Lung (tissue), 12 donors: ENCODE data around the gene MBP. TPM values are rescaled to one million over a fixed set of nuclear protein-coding genes. Genes with fewer than 3 reads are reported as not detected.

Experiments
- ATAC-seq: fragments of 200-7000 bp; cut with Tn5 transposase; one replicate; pipeline ENCODE4 v1.9.1; 2020; ENCODE audit warnings: moderate number of reproducible peaks; ENCODE audit not compliant: insufficient read depth, low FRiP score
- DNase-seq, 3 donors: peaks; one replicate each; pipeline ENCODE4 v3.0.0-alpha.2; 2013 to 2017
- H3K27ac ChIP-seq, 2 donors: one replicate each; pipeline ENCODE4 v1.5.1; 2013; ENCODE audit warnings: mild to moderate bottlenecking in 2 of 2, moderate library complexity in 2 of 2, control low read depth in 1 of 2, inconsistent platforms in 1 of 2, low read depth in 1 of 2, low read length in 1 of 2
- H3K27me3 ChIP-seq, 3 donors: one replicate each; pipeline ENCODE4 v1.5.1; 2013; ENCODE audit warnings: low read length in 2 of 3; ENCODE audit not compliant: control insufficient read depth in 3 of 3, insufficient read depth in 3 of 3
- H3K36me3 ChIP-seq, 4 donors: one replicate each; pipeline ENCODE4 v1.5.1; 2013; ENCODE audit warnings: low read length in 4 of 4, mild to moderate bottlenecking in 1 of 4, moderate library complexity in 1 of 4; ENCODE audit not compliant: control insufficient read depth in 4 of 4, insufficient read depth in 4 of 4
- H3K4me1 ChIP-seq, 5 donors: one replicate each; pipeline ENCODE4 v1.5.1; 2013; ENCODE audit warnings: low read length in 5 of 5, mild to moderate bottlenecking in 2 of 5, moderate library complexity in 1 of 5; ENCODE audit not compliant: control insufficient read depth in 5 of 5, insufficient read depth in 5 of 5
- H3K4me3 ChIP-seq: one replicate; pipeline ENCODE4 v1.5.1; 2013; ENCODE audit warnings: mild to moderate bottlenecking, control low read depth, moderate library complexity
- H3K9ac ChIP-seq, 2 donors: one replicate each; pipeline ENCODE4 v1.5.1; 2013; ENCODE audit warnings: low read length in 2 of 2, control low read depth in 1 of 2; ENCODE audit not compliant: insufficient read depth in 1 of 2
- H3K9me3 ChIP-seq, 4 donors: one replicate each; pipeline ENCODE4 v1.5.1; 2013; ENCODE audit warnings: low read length in 3 of 4, mild to moderate bottlenecking in 1 of 4, moderate library complexity in 1 of 4; ENCODE audit not compliant: control insufficient read depth in 4 of 4, insufficient read depth in 3 of 4
- CTCF ChIP-seq: IDR thresholded peaks from 2 replicates; pipeline ENCODE4 v1.5.1; 2012; ENCODE audit warnings: mild to moderate bottlenecking; ENCODE audit errors: control extremely low read depth, extremely low read depth
- WGBS, 2 donors: extraction: QIAGEN DNeasy Blood & Tissue Kit; methylation state at CpG; one replicate each; pipeline ENCODE4 v1.1.7; 2013; 5-methylcytosine and 5-hydroxymethylcytosine counted together
- polyA plus RNA-seq, 2 donors: library from polyadenylated mRNA; stranded (reverse); fragments of 200-250 nt; gene quantifications; one replicate each; pipeline ENCODE4 v1.2.1, GENCODE V29; 2013
- total RNA-seq, 2 donors: library from RNA; depleted of rRNA in 1 of 2; stranded (reverse); fragments of >200 nt in 1 of 2; gene quantifications; one replicate each; pipeline ENCODE4 v1.2.1, GENCODE V29; 2014 to 2021
- donor health status: control.
- donor health status: control.
- donor health status: Bipolar disorder and iron deficiency.
- donor health status: healthy.
- donor health status: DM: yes; HTN: yes; CAD: no.

MBP gene
- total and polyA plus RNA-seq, 4 donors = 15.6 to 64.1 (median 30.9) TPM

DNA sequence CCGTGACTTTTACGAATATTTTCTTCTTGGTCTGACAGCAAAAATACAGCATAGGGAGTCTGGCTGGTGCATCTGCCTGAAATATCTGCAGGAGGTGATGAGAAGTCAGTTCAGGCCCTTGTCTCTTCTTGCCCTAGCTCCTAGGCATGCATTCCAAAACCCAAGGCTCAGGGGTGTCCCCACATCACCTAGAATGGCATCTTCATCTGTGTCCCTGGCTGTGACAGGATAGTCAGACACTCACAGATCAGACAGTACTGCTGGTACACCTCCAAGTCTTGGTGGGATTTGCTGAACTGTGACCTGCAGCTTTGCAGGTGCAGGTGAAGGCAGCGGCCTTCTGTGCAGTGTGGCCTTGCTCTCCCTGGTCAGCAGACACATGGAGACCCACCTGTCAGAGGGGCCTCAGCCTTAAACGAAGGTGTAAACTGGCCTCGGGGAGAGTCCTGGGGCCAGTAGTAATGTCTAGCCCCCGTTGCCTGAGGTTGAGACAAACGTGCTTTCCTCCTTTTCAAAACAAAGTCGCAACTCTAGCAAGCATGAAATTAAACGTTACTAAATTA, 42.8 kb downstream of the MBP start:
- no peak overlapping the region for H3K9ac ChIP-seq
- no peaks in the 10 kb centered on the region for H3K9me3 ChIP-seq

DNA sequence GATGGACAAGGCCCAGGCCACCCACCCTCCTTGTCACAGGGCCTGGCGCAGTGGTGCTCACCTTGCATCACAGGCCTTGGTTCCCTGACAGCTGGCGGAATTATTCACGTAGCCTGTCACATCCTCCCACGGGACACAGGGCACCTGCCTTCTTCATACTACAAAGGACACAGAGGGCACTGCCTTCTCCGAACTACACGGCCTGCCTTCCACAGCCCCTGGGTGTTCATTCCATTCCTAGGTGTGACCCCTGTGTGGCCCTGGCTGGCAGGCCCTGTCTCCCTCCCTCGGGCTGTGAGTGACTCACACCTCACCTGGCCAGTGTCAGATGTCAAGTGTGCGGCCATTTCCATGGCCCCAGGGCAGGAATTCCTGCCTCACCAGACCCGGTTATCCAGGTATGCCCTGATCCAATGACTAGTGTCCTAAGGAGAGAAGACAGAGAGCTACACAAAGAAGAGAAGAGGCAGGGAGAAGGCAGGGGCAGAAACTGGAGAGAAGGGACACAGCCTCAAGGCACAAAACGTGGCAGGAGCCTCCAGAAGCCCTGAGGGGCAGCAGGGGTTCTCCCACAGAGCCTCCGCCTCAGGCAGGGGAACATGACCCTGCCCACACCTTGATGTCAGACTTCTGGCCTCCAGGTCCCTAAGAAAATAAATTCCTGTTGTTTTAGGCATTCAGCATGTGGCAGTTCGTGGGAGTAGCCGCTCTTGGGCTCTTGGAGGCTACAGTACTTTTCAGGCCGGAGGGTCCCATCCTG, 43.4 kb downstream of the MBP start:
- H3K27ac ChIP-seq = peak overlapping the region in 1 of 2 donors; percentile 83
- WGBS, 2 donors = 73 to 81% methylated on average over 14 of the region's 14 CpGs

More for the DNA sequence above, 42.8 kb downstream of the MBP start:
- TF ChIP-seq CTCF = no peak
- 90 to 93% methylated on average over 9 of the region's 9 CpGs for WGBS, 2 donors
- no peak for DNase-seq
- Histone ChIP-seq H3K4me1 (peaks cover 0 to 20% (median 5%) of the 10 kb centered on the region in 5 donors), H3K27ac (peak overlapping the region in 1 of 2 donors; percentile 59), H3K27me3 (peaks cover 0 to 30% (median 14%) of the 10 kb centered on the region in 3 donors), H3K4me3 (no peak overlapping the region), H3K36me3 (peaks cover 0 to 2% (median 0%) of the 10 kb centered on the region in 4 donors)
- no peak for ATAC-seq

DNA sequence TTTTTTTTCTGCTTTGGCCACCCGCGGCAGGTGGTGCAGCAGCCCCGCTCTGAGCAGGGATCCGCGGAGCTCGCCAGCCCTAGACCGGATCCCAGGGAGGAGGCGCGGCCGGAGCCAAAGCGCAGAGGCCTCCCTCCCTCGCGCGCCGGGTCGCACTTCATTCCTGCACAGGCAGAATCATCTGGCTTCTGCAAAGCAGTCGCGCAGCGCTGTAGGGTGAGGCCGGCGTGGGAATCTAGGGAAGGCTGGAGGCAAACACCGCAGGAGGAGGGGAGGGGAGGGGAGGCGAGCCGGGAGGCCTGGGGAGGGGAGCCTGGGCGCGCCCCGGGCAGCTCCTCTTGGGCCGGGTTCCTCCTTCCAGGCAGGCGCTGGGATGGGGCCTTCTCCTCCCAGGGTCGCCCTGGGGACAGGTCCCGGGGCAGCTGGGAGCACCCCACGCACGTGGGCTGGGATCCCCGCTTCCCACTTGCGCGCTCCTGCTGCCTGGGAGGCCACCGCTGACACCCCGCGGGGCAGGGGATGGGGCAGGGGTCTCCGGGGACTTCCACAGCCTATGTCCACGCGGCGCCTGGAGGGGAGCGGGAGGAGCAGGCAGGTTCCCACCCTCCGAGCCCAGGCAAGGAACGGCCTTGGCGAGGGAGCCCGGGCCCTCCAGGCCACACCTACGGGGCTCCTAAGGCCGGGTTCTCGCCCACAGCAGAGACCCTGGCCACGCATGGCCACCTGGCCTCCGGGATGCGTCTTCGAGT, 45.0 kb downstream of the MBP start:
- H3K27ac ChIP-seq = peak overlapping the region; percentile 13 to 87
- DNase-seq = peak; percentile 62 to 77 (median 72)
- H3K36me3 ChIP-seq = no peaks in the 10 kb centered on the region
- 44 to 80% methylated on average over 48 to 55 of the region's 55 CpGs for WGBS, 2 donors
- peak overlapping the region; percentile 5 for H3K4me3 ChIP-seq
- peaks cover 0 to 24% (median 9%) of the 10 kb centered on the region in 5 donors for H3K4me1 ChIP-seq
- H3K27me3 ChIP-seq = peaks cover 0 to 24% (median 14%) of the 10 kb centered on the region in 3 donors
- no peak for TF ChIP-seq CTCF
- peak; percentile 42 for ATAC-seq
- no peaks in the 10 kb centered on the region for H3K9me3 ChIP-seq
- no peak overlapping the region for H3K9ac ChIP-seq

More for the DNA sequence above, 43.4 kb downstream of the MBP start:
- peaks cover 0 to 22% (median 9%) of the 10 kb centered on the region in 5 donors for H3K4me1 ChIP-seq
- H3K27me3 ChIP-seq = peaks cover 0 to 25% (median 14%) of the 10 kb centered on the region in 3 donors
- DNase-seq (no peak), ATAC-seq (peak; percentile 73)
- no peak overlapping the region for H3K9ac ChIP-seq
- TF ChIP-seq CTCF = no peak
- no peaks in the 10 kb centered on the region for H3K9me3 ChIP-seq
- no peak overlapping the region for H3K4me3 ChIP-seq
- H3K36me3 ChIP-seq = peaks cover 0 to 2% (median 0%) of the 10 kb centered on the region in 4 donors
